MCF 10A (cell line): ENCODE results near the gene GALNT9. TPM values are rescaled to one million over a fixed set of nuclear protein-coding genes. Genes with fewer than 3 reads are reported as not detected.

Source experiments
- BruUV-seq: library from RNA; stranded (reverse); fragments of 400-500 nt; replicated peaks from 2 replicates; lab custom pipeline; 2021; lab: Mats Ljungman, UMichigan
- CTCF ChIA-PET: fragments of 300-600 bp; sonication (Branson Sonifier 250); formaldehyde crosslinking; extraction: SDS; loops from one replicate; lab custom pipeline; 2021; ENCODE audit warnings: antibody characterized with exemption, inconsistent platforms; lab: Yijun Ruan, JAX
- POLR2A ChIA-PET: fragments of 300-600, 350-650 bp; sonication (Branson Sonifier 250); formaldehyde crosslinking; extraction: SDS; loops from one replicate; lab custom pipeline; 2020; ENCODE audit warnings: antibody characterized with exemption, inconsistent platforms; lab: Yijun Ruan, JAX
- DNase-seq: peaks from one replicate; pipeline ENCODE4 v3.0.0-alpha.2; 2018; ENCODE audit not compliant: unreplicated experiment
- H3K27ac Mint-ChIP-seq: one replicate; pipeline ENCODE4 v1.8.0; 2022; ENCODE audit warnings: mild to moderate bottlenecking, low read depth, mixed read lengths; ENCODE audit not compliant: unreplicated experiment
- H3K27me3 Mint-ChIP-seq: one replicate; pipeline ENCODE4 v1.8.0; 2022; ENCODE audit warnings: mixed read lengths; ENCODE audit not compliant: insufficient read depth, unreplicated experiment
- H3K36me3 Mint-ChIP-seq: one replicate; pipeline ENCODE4 v1.8.0; 2022; ENCODE audit warnings: mild to moderate bottlenecking, moderate library complexity, mixed read lengths; ENCODE audit not compliant: insufficient read depth, unreplicated experiment
- H3K4me1 Mint-ChIP-seq: one replicate; pipeline ENCODE4 v1.8.0; 2022; ENCODE audit warnings: mixed read lengths; ENCODE audit not compliant: insufficient read depth, unreplicated experiment
- H3K4me3 Mint-ChIP-seq: one replicate; pipeline ENCODE4 v1.8.0; 2022; ENCODE audit warnings: mild to moderate bottlenecking, moderate library complexity, mixed read lengths; ENCODE audit not compliant: unreplicated experiment
- H3K9me3 Mint-ChIP-seq: one replicate; pipeline ENCODE4 v1.8.0; 2022; ENCODE audit warnings: mixed read lengths; ENCODE audit not compliant: unreplicated experiment
- intact Hi-C: fragments of 100-400 bp; cut with micrococcal nuclease; formaldehyde crosslinking; loops from 2 replicates; pipeline ENCODE4 v1.14.1; 2022
- total RNA-seq: library from RNA; stranded (reverse); gene quantifications from 2 replicates; pipeline ENCODE4 v1.2.3, GENCODE V29; 2022
- TF ChIP-seq, protein P1 (sequence below): fragments of 200-600 bp; IDR thresholded peaks from one replicate; pipeline ENCODE4 v1.8.0; 2022; ENCODE audit warnings: antibody characterized with exemption, mild to moderate bottlenecking; ENCODE audit not compliant: unreplicated experiment

GALNT9 gene
- total RNA-seq, 1 experiment from 2014 or later: 4.4 TPM

DNA sequence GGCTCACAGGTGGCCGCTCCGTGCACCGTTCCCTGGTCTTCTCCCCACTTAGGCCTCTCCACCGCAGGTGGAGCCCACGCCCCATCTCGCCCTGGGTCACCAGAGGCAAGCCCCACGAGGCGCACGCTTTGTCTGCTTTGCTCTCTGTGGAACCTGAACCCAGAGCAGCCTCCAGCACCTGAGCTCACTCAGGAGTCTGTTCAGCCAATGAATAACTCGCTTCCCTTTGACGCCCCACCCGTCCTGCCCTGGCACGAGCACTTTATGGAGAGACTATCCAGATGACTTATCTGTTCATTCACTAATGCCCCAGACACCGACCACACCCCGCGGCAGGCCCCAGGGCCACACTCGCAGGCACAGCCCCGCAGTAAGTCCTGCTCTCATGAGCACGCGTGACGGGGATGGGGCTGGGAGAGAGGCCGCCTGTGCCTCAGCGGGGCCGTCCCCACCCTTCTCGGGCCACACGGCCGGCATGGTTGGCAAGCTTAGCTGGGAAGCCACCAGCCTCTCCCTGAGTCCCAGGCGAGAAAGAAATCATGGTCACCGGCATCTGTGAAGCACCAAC is 100.1 kb downstream of the GALNT9 start:
- no peak for DNase-seq
- no peaks in the 10 kb centered on the region for H3K36me3 Mint-ChIP-seq
- H3K4me1 Mint-ChIP-seq: no peaks in the 10 kb centered on the region
- POLR2A ChIA-PET: no interaction called here
- BruUV-seq: no TSS peak
- TF ChIP-seq, protein P1, sequence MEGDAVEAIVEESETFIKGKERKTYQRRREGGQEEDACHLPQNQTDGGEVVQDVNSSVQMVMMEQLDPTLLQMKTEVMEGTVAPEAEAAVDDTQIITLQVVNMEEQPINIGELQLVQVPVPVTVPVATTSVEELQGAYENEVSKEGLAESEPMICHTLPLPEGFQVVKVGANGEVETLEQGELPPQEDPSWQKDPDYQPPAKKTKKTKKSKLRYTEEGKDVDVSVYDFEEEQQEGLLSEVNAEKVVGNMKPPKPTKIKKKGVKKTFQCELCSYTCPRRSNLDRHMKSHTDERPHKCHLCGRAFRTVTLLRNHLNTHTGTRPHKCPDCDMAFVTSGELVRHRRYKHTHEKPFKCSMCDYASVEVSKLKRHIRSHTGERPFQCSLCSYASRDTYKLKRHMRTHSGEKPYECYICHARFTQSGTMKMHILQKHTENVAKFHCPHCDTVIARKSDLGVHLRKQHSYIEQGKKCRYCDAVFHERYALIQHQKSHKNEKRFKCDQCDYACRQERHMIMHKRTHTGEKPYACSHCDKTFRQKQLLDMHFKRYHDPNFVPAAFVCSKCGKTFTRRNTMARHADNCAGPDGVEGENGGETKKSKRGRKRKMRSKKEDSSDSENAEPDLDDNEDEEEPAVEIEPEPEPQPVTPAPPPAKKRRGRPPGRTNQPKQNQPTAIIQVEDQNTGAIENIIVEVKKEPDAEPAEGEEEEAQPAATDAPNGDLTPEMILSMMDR: no peak
- H3K27me3 Mint-ChIP-seq: no peaks in the 10 kb centered on the region
- no peaks in the 10 kb centered on the region for H3K9me3 Mint-ChIP-seq
- H3K27ac Mint-ChIP-seq: no peak overlapping the region
- CTCF ChIA-PET: no interaction called here
- intact Hi-C loops: no loop called here
- H3K4me3 Mint-ChIP-seq: no peak overlapping the region

GRCh38 chr12:132228476-132229192 is 100.8 kb downstream of the GALNT9 start:
- DNase-seq: no peak
- Mint-ChIP-seq H3K4me3 (no peak overlapping the region), H3K9me3 (no peaks in the 10 kb centered on the region), H3K4me1 (no peaks in the 10 kb centered on the region), H3K27ac (no peak overlapping the region), H3K36me3 (no peaks in the 10 kb centered on the region), H3K27me3 (no peaks in the 10 kb centered on the region)
- intact Hi-C loops: no loop called here
- TF ChIP-seq, protein P1: no peak
- ChIA-PET POLR2A (no interaction called here), CTCF (interaction anchor here (0.6 kb wide), 1 partner anchor 187 kb away, joined by 3 read pairs; no protein-coding TSS in a partner anchor)
- no TSS peak for BruUV-seq

DNA sequence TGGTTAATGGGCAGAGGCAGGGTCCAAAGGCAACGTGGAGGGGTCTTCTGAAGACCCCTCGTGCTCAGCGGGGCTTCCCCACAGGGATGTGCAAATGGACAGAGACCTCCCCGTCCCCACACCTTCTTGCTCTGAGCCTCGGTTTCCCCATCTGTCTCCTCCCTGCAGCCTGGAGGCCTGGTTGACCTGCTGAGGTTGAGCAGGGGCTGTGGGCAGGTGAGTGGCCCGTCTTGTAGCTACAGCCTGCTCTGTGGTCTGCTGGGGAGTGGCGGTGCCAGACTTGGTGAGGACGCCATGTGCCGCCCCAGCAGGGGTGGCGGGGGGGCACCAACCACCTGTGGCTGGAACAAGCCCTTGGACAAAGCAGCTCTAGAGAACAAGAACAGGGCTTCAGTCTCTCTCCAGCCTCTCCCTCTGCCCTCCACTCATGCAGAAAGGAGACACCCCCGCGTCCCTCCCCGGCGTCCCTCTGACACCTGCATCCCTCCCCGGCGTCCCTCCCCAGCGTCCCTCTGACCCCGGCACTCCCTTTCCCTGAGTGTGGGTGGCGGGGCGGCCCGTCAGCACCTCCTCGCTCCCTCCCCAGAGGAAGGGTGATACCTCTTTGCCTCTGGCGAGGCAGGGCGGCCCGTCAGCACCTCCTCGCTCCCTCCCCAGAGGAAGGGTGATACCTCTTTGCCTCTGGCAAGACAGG is 101.5 kb downstream of the GALNT9 start:
- intact Hi-C loops: no loop called here
- TF ChIP-seq, protein P1: no peak
- POLR2A ChIA-PET: no interaction called here

GRCh38 chr12:132227118-132227517 is 102.3 kb downstream of the GALNT9 start:
- TF ChIP-seq, protein P1: no peak
- H3K27ac Mint-ChIP-seq: no peak overlapping the region
- no peak for DNase-seq
- CTCF ChIA-PET: interaction anchor here (0.7 kb wide), 1 partner anchor 167 kb away, joined by 3 read pairs; no protein-coding TSS in a partner anchor
- no peaks in the 10 kb centered on the region for H3K27me3 Mint-ChIP-seq
- intact Hi-C loops: no loop called here
- POLR2A ChIA-PET: no interaction called here
- H3K4me3 Mint-ChIP-seq: no peak overlapping the region
- H3K4me1 Mint-ChIP-seq: no peaks in the 10 kb centered on the region
- H3K36me3 Mint-ChIP-seq: no peaks in the 10 kb centered on the region
- no TSS peak for BruUV-seq
- H3K9me3 Mint-ChIP-seq: no peaks in the 10 kb centered on the region

More for the DNA sequence above, 101.5 kb downstream of the GALNT9 start:
- no TSS peak for BruUV-seq
- Mint-ChIP-seq H3K4me3 (no peak overlapping the region), H3K27ac (no peak overlapping the region), H3K9me3 (no peaks in the 10 kb centered on the region), H3K27me3 (no peaks in the 10 kb centered on the region), H3K4me1 (no peaks in the 10 kb centered on the region), H3K36me3 (no peaks in the 10 kb centered on the region)
- CTCF ChIA-PET: interaction anchor here (0.6 kb wide), 2 partner anchors 9 to 188 kb away, joined by 3 read pairs; no protein-coding TSS in a partner anchor
- DNase-seq: no peak
